Ishikawa (cell line): ENCODE data around the gene KIF26B.

Experiments used
- CEBPB ChIP-seq: IDR thresholded peaks from 2 replicates; pipeline ENCODE4 v1.6.1; 2012
- CREB1 ChIP-seq: IDR thresholded peaks from 2 replicates; pipeline ENCODE4 v1.6.1; 2012; ENCODE audit warnings: low read depth
- EGR1 ChIP-seq: IDR thresholded peaks from 2 replicates; pipeline ENCODE4 v1.6.1; 2012
- EP300 ChIP-seq: IDR thresholded peaks from 2 replicates; pipeline ENCODE4 v1.6.1; 2012; ENCODE audit warnings: borderline replicate concordance
- FOXM1 ChIP-seq: IDR thresholded peaks from 2 replicates; pipeline ENCODE4 v1.6.1; 2012; ENCODE audit warnings: low read depth, borderline replicate concordance
- NFIC ChIP-seq: IDR thresholded peaks from 2 replicates; pipeline ENCODE4 v1.6.1; 2012
- RAD21 ChIP-seq: IDR thresholded peaks from 2 replicates; pipeline ENCODE4 v1.6.1; 2012; ENCODE audit warnings: low read depth
- TAF1 ChIP-seq: IDR thresholded peaks from 2 replicates; pipeline ENCODE4 v1.6.1; 2012; ENCODE audit warnings: low read depth, mild to moderate bottlenecking
- TCF12 ChIP-seq: IDR thresholded peaks from 2 replicates; pipeline ENCODE4 v1.6.1; 2012; ENCODE audit warnings: low read depth
- TEAD4 ChIP-seq: IDR thresholded peaks from 2 replicates; pipeline ENCODE4 v1.6.1; 2012
- YY1 ChIP-seq: IDR thresholded peaks from 2 replicates; pipeline ENCODE4 v1.6.1; 2012; ENCODE audit warnings: low read depth
- ZBTB7A ChIP-seq: IDR thresholded peaks from 2 replicates; pipeline ENCODE4 v1.6.1; 2012; ENCODE audit warnings: low read depth
- TF ChIP-seq, protein P1 (sequence below): IDR thresholded peaks from 2 replicates; pipeline ENCODE4 v1.6.1; 2012; ENCODE audit warnings: low read depth, mild to moderate bottlenecking
- TF ChIP-seq, protein P2 (sequence below): IDR thresholded peaks from 2 replicates; pipeline ENCODE4 v1.6.1; 2012
- TF ChIP-seq, protein P3 (sequence below): IDR thresholded peaks from 2 replicates; pipeline ENCODE4 v1.6.1; 2012

The KIF26B gene

DNA sequence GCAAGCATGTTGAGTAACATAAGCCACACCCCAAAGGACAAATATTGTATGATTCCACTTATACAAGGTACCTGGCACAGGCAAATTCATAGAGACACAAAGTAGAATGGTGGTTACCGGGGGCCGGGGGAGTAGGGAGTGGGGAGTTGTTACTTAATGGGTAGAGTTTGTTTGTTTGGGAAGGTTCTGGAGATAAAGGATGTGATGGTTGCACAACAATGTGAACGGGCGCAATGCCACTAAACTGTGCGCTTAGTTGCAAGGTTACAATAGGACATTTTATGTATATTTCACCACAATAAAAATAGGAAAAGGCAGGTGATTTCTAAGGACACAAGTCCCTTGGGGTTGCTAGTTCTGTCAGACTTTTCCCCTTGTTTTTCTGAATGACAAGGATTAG, 516.6 kb downstream of the KIF26B start:
- TF ChIP-seq EGR1 = no peak
- TF ChIP-seq RAD21 = no peak
- TF ChIP-seq, protein P1, sequence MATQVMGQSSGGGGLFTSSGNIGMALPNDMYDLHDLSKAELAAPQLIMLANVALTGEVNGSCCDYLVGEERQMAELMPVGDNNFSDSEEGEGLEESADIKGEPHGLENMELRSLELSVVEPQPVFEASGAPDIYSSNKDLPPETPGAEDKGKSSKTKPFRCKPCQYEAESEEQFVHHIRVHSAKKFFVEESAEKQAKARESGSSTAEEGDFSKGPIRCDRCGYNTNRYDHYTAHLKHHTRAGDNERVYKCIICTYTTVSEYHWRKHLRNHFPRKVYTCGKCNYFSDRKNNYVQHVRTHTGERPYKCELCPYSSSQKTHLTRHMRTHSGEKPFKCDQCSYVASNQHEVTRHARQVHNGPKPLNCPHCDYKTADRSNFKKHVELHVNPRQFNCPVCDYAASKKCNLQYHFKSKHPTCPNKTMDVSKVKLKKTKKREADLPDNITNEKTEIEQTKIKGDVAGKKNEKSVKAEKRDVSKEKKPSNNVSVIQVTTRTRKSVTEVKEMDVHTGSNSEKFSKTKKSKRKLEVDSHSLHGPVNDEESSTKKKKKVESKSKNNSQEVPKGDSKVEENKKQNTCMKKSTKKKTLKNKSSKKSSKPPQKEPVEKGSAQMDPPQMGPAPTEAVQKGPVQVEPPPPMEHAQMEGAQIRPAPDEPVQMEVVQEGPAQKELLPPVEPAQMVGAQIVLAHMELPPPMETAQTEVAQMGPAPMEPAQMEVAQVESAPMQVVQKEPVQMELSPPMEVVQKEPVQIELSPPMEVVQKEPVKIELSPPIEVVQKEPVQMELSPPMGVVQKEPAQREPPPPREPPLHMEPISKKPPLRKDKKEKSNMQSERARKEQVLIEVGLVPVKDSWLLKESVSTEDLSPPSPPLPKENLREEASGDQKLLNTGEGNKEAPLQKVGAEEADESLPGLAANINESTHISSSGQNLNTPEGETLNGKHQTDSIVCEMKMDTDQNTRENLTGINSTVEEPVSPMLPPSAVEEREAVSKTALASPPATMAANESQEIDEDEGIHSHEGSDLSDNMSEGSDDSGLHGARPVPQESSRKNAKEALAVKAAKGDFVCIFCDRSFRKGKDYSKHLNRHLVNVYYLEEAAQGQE = no peak
- TF ChIP-seq, protein P2, sequence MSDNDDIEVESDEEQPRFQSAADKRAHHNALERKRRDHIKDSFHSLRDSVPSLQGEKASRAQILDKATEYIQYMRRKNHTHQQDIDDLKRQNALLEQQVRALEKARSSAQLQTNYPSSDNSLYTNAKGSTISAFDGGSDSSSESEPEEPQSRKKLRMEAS = no peak
- TF ChIP-seq ZBTB7A = no peak
- TF ChIP-seq CEBPB = no peak
- TF ChIP-seq, protein P3, sequence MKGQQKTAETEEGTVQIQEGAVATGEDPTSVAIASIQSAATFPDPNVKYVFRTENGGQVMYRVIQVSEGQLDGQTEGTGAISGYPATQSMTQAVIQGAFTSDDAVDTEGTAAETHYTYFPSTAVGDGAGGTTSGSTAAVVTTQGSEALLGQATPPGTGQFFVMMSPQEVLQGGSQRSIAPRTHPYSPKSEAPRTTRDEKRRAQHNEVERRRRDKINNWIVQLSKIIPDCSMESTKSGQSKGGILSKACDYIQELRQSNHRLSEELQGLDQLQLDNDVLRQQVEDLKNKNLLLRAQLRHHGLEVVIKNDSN = no peak
- no peak for TF ChIP-seq TAF1
- no peak for TF ChIP-seq TEAD4
- no peak for TF ChIP-seq YY1
- no peak for TF ChIP-seq FOXM1
- no peak for TF ChIP-seq CREB1

DNA sequence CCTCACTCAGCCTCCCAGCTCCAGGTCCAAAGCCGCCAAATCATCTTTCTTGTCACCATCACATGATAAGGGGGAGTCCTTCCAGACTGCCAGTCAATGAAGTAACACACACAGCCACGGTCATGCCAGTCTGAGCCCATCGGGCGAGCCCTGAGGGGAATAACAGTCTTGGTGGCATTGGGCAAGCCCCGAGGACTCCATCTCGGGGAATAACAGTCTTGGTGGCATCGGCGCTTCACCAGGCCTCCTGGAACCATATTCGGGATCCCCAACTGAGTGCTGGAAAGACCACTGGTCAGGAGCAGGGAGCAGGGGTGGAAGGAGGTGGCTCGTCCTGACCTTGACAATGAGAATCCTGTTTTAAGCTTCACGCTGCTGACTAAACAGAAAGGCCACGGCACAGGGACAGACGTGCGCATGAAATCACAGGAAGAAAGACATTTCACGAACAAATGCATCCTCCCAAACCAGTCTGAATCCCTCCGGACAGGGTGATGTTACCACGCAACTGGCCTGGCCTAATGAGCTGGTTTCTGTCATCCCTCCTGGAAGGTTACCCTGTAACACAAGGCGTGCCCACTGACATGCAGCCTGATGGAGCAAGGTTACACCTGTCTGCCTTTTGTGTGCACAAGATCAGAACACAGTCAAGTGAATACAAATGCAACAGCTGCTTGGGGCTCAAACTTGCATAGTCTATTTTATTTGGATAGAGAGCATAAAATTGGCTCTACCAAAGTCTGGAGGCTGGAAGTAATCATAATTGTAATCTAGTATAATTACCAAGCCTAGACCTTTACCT, 517.4 kb downstream of the KIF26B start:
- TF ChIP-seq EP300 (no peak), EGR1 (no peak)

DNA sequence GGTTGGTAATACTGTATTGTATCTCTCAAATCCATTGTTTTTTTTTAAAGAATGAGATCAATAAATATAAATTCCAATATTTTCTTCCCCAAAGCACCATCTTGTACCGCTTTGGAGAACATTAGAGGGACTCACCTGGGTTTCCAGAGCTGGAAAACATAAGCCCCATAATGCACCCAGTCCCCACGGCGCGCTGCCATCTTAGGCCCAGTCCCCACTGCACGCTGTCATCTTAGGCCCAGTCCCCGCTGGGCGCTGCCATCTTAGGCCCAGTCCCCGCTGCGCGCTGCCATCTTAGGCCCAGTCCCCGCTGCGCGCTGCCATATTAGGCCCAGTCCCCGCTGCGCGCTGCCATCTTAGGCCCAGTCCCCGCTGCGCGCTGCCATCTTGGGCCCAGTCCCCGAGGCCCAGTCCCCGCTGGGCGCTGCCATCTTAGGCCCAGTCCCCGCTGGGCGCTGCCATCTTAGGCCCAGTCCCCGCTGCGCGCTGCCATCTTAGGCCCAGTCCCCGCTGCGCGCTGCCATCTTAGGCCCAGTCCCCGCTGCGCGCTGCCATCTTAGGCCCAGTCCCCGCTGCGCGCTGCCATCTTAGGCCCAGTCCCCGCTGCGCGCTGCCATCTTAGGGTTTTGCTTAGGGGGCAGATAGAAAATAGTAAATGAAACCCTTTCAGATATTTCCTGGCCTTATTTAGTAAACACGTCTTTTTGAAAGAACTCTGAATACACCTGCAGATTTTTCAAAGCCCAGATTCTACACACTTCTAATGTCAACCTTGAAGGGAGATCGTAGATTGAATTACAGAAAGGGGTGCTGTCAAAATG, 518.3 kb downstream of the KIF26B start:
- peak; percentile 56; the same call in 1 of the 2 replicates for TF ChIP-seq YY1

DNA sequence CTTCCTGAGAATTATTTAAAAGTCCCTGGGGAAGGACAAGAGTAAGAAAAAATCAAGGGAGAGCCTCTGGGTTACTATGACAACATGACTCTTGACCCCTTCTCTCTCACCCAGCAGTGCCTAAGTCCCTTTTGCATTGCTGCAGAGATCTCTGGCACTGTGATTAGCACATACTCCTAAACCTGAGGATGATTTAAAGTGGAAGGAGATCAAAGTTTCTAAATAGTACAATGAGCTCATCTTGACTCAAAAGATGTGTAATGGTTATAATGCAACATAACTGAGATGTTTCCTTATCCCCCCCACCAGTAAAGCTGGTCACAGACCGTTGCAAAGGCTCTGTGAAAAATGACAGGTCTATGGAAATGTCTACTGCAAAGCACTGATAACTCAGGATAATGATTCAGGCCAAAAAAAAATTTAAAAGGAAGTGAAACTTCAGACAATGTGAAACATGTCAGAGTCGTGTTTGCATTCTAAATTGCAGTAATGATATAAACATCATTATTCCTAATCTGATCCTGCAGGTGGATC, 519.2 kb downstream of the KIF26B start:
- TF ChIP-seq ZBTB7A (no peak), EGR1 (no peak)

DNA sequence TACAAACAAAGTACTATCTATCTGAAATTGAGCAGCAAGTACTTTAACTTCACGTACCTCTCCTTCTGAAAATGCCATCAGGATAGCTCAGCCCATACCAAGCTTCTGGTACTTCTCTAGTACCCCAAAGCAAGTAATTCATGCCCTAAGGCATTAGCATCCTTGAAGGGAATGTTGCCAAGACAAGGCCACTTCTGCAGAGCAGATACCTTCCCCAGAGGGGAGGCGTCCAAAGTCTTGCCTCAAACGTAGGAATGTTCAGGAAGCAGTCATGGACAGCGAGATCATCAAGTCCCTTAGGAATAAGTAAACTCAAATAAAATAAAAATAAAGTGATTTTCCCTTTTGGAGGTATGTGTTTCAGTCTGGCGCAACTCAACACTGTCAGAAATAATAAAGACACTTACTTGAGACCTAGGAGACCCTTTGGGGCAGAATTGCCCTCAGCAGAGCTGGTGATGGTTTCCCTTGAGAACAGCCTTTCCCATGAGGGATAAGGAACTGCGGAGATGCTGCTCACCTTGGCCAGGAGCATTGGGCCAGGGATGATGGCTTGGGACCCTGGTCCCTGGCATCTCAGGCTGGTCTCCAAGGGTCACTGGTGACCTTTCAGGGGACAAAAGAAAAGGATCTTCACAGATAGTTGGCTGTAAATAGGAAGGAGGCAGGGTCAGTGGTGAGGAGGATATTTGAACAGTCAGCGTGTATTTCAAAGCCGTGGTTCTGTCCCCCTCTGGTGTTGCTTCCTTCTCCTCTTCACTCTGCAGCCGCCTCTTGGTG, 522.9 kb downstream of the KIF26B start:
- no peak for TF ChIP-seq ZBTB7A
- no peak for TF ChIP-seq NFIC
- TF ChIP-seq YY1 = no peak
- no peak for TF ChIP-seq CREB1
- TF ChIP-seq CEBPB = no peak
- no peak for TF ChIP-seq TEAD4
- TF ChIP-seq, protein P1 = no peak
- TF ChIP-seq RAD21 = no peak
- no peak for TF ChIP-seq TCF12
- TF ChIP-seq, protein P3 = no peak
- no peak for TF ChIP-seq TAF1
- TF ChIP-seq EP300 = no peak
- TF ChIP-seq EGR1 = no peak
- no peak for TF ChIP-seq FOXM1

DNA sequence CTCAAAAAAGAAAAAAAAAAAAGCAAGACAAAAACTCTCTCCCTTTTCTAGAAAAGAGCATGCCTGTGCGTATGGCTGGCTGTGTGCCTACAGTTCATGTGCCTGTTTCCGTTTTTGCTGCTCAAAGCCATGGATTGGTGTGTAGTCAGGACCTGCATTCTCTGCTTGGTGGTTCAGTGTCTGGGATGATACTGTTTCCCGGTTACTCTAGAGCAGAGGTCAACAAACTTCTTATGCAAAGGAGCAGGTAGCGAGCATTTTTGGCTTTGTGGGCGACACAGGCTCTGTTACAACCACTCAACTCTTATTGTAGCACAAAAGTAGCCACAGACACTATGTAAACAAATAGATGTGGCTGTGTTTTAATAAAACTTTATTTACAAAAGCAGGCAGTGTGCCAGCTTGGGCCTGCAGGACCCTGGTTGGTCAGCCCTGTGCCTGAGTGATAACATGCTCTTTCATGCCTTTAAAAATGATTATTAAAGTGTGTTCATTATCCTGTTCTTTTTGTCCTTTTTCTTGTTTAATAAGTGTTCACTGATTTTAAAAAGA, 524.2 kb downstream of the KIF26B start:
- TF ChIP-seq CEBPB = no peak
- TF ChIP-seq EGR1 = no peak
- TF ChIP-seq RAD21 = no peak
- TF ChIP-seq, protein P3 = no peak
- peak; percentile 42; the same call in 1 of the 2 replicates for TF ChIP-seq NFIC
- TF ChIP-seq YY1 = no peak
- TF ChIP-seq EP300 = no peak
- TF ChIP-seq, protein P1 = no peak
